GM12878 (cell line): ENCODE data around the gene CARD11. TPM values are rescaled to one million over a fixed set of nuclear protein-coding genes. Genes with fewer than 3 reads are reported as not detected.
"Not testable (repeated sequence)": the region's sequence is repeated elsewhere in the genome, so short reads cannot be mapped to it uniquely, and the experiment has no call there.

ENCODE experiments used
- ATAC-seq: fragments of 200-7000 bp; cut with Tn5 transposase; 3 replicates; pipeline ENCODE4 v1.9.1; 2020; ENCODE audit warnings: mild to moderate bottlenecking, moderate library complexity
- BruUV-seq: library from RNA; stranded (reverse); fragments of 400-500 nt; replicated peaks from 2 replicates; lab custom pipeline; 2021; lab: Mats Ljungman, UMichigan
- CTCF ChIA-PET: fragments of 300-600 bp; sonication (Branson Sonifier 250); formaldehyde crosslinking; extraction: SDS; loops from one replicate; lab custom pipeline; 2021; ENCODE audit warnings: inconsistent platforms; lab: Yijun Ruan, JAX
- POLR2A ChIA-PET: fragments of 350-600 bp; formaldehyde crosslinking; extraction: SDS; loops from one replicate; lab custom pipeline; 2021; ENCODE audit warnings: inconsistent platforms; lab: Charles Lee
- RAD21 ChIA-PET: fragments of 300-600 bp; sonication (Branson Sonifier 250); formaldehyde crosslinking; loops from one replicate; lab custom pipeline; 2023; ENCODE audit warnings: antibody characterized with exemption; ENCODE audit not compliant: unreplicated experiment; lab: Charles Lee
- SMC1A ChIA-PET: fragments of 300-600 bp; sonication (Branson Sonifier 250); formaldehyde crosslinking; loops from one replicate; lab custom pipeline; 2023; ENCODE audit not compliant: unreplicated experiment, uncharacterized antibody; lab: Charles Lee
- DNase-seq: peaks from one replicate; pipeline ENCODE4 v3.0.0-alpha.2; 2011; ENCODE audit warnings: low read depth, low spot score
- FAIRE-seq: peaks from 3 replicates; lab custom pipeline; 2011; peaks lifted over from hg19 to GRCh38; lab: Jason Lieb, UNC
- H2AFZ ChIP-seq: 2 replicates; pipeline ENCODE4 v1.6.0; 2011; ENCODE audit warnings: low read depth, low read length, control low read depth; ENCODE audit not compliant: control insufficient read depth
- H3K27ac ChIP-seq: 2 replicates; pipeline ENCODE4 v1.5.1; 2011; ENCODE audit warnings: control low read depth; ENCODE audit not compliant: control insufficient read depth, insufficient read depth
- H3K27me3 ChIP-seq, 2 experiments: replicated peaks in 1 of 2; 2 replicates each; pipeline versions ENCODE4 v1.6.0 to v1.6.1; 2011; ENCODE audit warnings: low read length in 1 of 2; ENCODE audit not compliant: control insufficient read depth in 2 of 2, insufficient read depth in 2 of 2
- H3K36me3 ChIP-seq, 2 experiments: 2 replicates each; pipeline ENCODE4 v1.5.1; 2011; ENCODE audit warnings: low read length in 1 of 2; ENCODE audit not compliant: control insufficient read depth in 2 of 2, insufficient read depth in 2 of 2
- H3K4me1 ChIP-seq: 2 replicates; pipeline ENCODE4 v1.6.1; 2011; ENCODE audit warnings: mild to moderate bottlenecking, low read length, moderate library complexity, mixed read lengths; ENCODE audit not compliant: control insufficient read depth, insufficient read depth
- H3K4me2 ChIP-seq: 2 replicates; pipeline ENCODE4 v1.6.0; 2011; ENCODE audit warnings: control low read depth; ENCODE audit not compliant: control insufficient read depth, insufficient read depth
- H3K4me3 ChIP-seq: fragments of 200-600 bp; sonication (generic); 2 replicates; pipeline ENCODE4 v1.5.1; 2016
- H3K79me2 ChIP-seq: 2 replicates; pipeline ENCODE4 v1.6.0; 2011; ENCODE audit warnings: low read length; ENCODE audit not compliant: control insufficient read depth, insufficient read depth
- H3K9ac ChIP-seq: 2 replicates; pipeline ENCODE4 v1.8.0; 2011; ENCODE audit warnings: low read length, control low read depth, mixed read lengths; ENCODE audit not compliant: control insufficient read depth, insufficient read depth
- H3K9me3 ChIP-seq: replicated peaks from 3 replicates; pipeline ENCODE4 v1.5.1; 2011; ENCODE audit warnings: mild to moderate bottlenecking, low read length; ENCODE audit not compliant: control insufficient read depth, insufficient read depth
- H4K20me1 ChIP-seq: 2 replicates; pipeline ENCODE4 v1.6.0; 2011; ENCODE audit not compliant: control insufficient read depth, insufficient read depth
- CEBPB ChIP-seq, 2 experiments: fragments of 150-350 bp in 1 of 2; IDR thresholded peaks; 2 replicates each; pipeline ENCODE4 v1.6.1; 2012 to 2014; ENCODE audit warnings: low read depth in 2 of 2, low read length in 2 of 2, borderline replicate concordance in 1 of 2, inconsistent platforms in 1 of 2
- FOXK2 ChIP-seq: fragments of 450-650 bp; IDR thresholded peaks from 2 replicates; pipeline ENCODE4 v1.6.1; 2017; ENCODE audit warnings: mild to moderate bottlenecking, moderate library complexity
- HDAC6 ChIP-seq: fragments of 200-600 bp; sonication (generic); IDR thresholded peaks from one replicate; pipeline ENCODE4 v1.8.0; 2017; ENCODE audit warnings: antibody characterized with exemption; ENCODE audit not compliant: unreplicated experiment
- JUNB ChIP-seq: IDR thresholded peaks from 2 replicates; pipeline ENCODE4 v1.6.1; 2016; ENCODE audit warnings: antibody characterized with exemption, mild to moderate bottlenecking
- MTA2 ChIP-seq: fragments of 450-650 bp; IDR thresholded peaks from 2 replicates; pipeline ENCODE4 v1.6.1; 2016; ENCODE audit warnings: low read depth, mild to moderate bottlenecking, moderate library complexity
- MTA3 ChIP-seq: IDR thresholded peaks from 2 replicates; pipeline ENCODE4 v1.6.1; 2012; ENCODE audit warnings: low read length, inconsistent platforms, borderline replicate concordance
- NFYB ChIP-seq: IDR thresholded peaks from 2 replicates; pipeline ENCODE4 v1.6.1; 2011; ENCODE audit warnings: low read depth, mild to moderate bottlenecking, low read length, improper control_type of control experiment, moderate library complexity; ENCODE audit not compliant: insufficient read depth
- NR2C2 ChIP-seq: IDR thresholded peaks from 2 replicates; pipeline ENCODE4 v1.6.1; 2011; ENCODE audit warnings: borderline replicate concordance, low read depth; ENCODE audit not compliant: control insufficient read depth, insufficient read length
- TARDBP ChIP-seq: IDR thresholded peaks from 2 replicates; pipeline ENCODE4 v1.6.1; 2016; ENCODE audit warnings: borderline replicate concordance
- WGBS: methylation state at CpG from one replicate; pipeline ENCODE4 v1.1.6; 2016; ENCODE audit warnings: low lambda C conversion rate; ENCODE audit not compliant: insufficient replicate concordance, insufficient coverage; ENCODE audit errors: missing lambda C conversion rate; 5-methylcytosine and 5-hydroxymethylcytosine counted together
- in situ Hi-C: fragments of 300-500 bp; cut with MboI; formaldehyde crosslinking; loops from 9 replicates; pipeline ENCODE4 v1.14.3; 2018; ENCODE audit warnings: mixed read lengths
- intact Hi-C: fragments of 100-400 bp; cut with micrococcal nuclease; formaldehyde crosslinking; loops from one replicate; pipeline ENCODE4 v1.14.2; 2022; ENCODE audit not compliant: unreplicated experiment
- polyA plus RNA-seq, 11 experiments: library from polyadenylated mRNA; depleted of rRNA in 4 of 11; unstranded in 6 of 11; stranded (reverse) in 5 of 11; fragments of >200 nt; fragmentation: Nextera tagmentation in 4 of 11; fragmentation: Illumina TruSeq in 1 of 11; extraction: Ambion mirVana in 4 of 11; extraction: Trizol in 1 of 11; gene quantifications; 1 replicate in 1 of 11; 2 replicates in 10 of 11; pipeline versions ENCODE4 v1.2.1 to v1.2.3, GENCODE V29; 2011 to 2016; ENCODE audit warnings: inconsistent platforms in 2 of 11, missing spikeins in 2 of 11, low read depth in 1 of 11
- total RNA-seq, 4 experiments: library from RNA; depleted of rRNA in 3 of 4; stranded (reverse); fragments of >200 nt in 3 of 4; fragmentation: Illumina TruSeq in 1 of 4; extraction: Trizol in 1 of 4; gene quantifications; 2 replicates each; pipeline versions ENCODE4 v1.2.1 to v1.2.3, GENCODE V29; 2013 to 2021

The CARD11 gene
- total and polyA plus RNA-seq, 10 of the 15 experiments (the other 5 are each of a cell fraction or from before 2014, with no cell fraction given), result 0.27 to 72.0 (median 28.4) TPM

- Histone ChIP-seq H3K27ac (no peak overlapping the region), H4K20me1 (no peaks in the 10 kb centered on the region), H3K36me3 (peaks cover 5 to 23% of the 10 kb centered on the region in 2 experiments), H2AFZ (no peak overlapping the region)
- RAD21 ChIA-PET, result no interaction called here
- TF ChIP-seq HDAC6, result no peak
- TF ChIP-seq NFYB, result no peak
- TF ChIP-seq MTA3, result no peak
- no peak for TF ChIP-seq CEBPB (IDR thresholded peaks at IDR 0.05; ENCODE audit: borderline replicate concordance in 1 of 2, low read depth in 2 of 2, low read length in 2 of 2)
- no peak for TF ChIP-seq MTA2
- no peak for TF ChIP-seq JUNB
- TF ChIP-seq FOXK2, result no peak
- no peak for TF ChIP-seq TARDBP
- no peak for TF ChIP-seq NR2C2
- TF ChIP-seq, all 136 proteins: peak for 0
- no TSS peak for BruUV-seq
- Histone ChIP-seq H3K9me3 (no peaks in the 10 kb centered on the region; the same call in 2 of the 3 replicates), H3K9ac (no peak overlapping the region), H3K4me1 (no peaks in the 10 kb centered on the region), H3K79me2 (no peaks in the 10 kb centered on the region), H3K27me3 (no peaks in the 10 kb centered on the region), H3K4me2 (no peak overlapping the region), H3K4me3 (no peak overlapping the region)
- ChIA-PET CTCF (interaction anchor here (0.6 to 1.0 kb wide), 3 partner anchors 28 to 123 kb away, joined by 3 read pairs; no protein-coding TSS in a partner anchor), SMC1A (interaction anchor here (0.7 kb wide), 1 partner anchor 11 kb away, joined by 3 read pairs; no protein-coding TSS in a partner anchor), POLR2A (no interaction called here)
- DNase-seq (no peak), FAIRE-seq (no peak), ATAC-seq (no peak)
- in situ Hi-C loops (no loop called here), intact Hi-C loops (no loop called here)
- WGBS, result 99% methylated on average over 17 of the region's 17 CpGs
These were observed 122.6 kb downstream of the CARD11 start for GRCh38 chr7:2920956-2921652.

GRCh38 chr7:2920480-2920879, 123.2 kb downstream of the CARD11 start:
- H3K79me2 ChIP-seq, H4K20me1 ChIP-seq, H3K27me3 ChIP-seq, H3K4me2 ChIP-seq, H2AFZ ChIP-seq, ATAC-seq, H3K9me3 ChIP-seq, BruUV-seq, in situ Hi-C loops, H3K9ac ChIP-seq, DNase-seq, FAIRE-seq, H3K27ac ChIP-seq, H3K4me3 ChIP-seq, POLR2A ChIA-PET, H3K4me1 ChIP-seq, RAD21 ChIA-PET, intact Hi-C loops: not testable (repeated sequence)
- CTCF ChIA-PET, result interaction anchor here (1.0 kb wide), 1 partner anchor 44 kb away, joined by 3 read pairs; no protein-coding TSS in a partner anchor
- H3K36me3 ChIP-seq, result peaks cover 5 to 25% of the 10 kb centered on the region in 2 experiments
- 86% methylated on average over 2 of the region's 2 CpGs for WGBS
- SMC1A ChIA-PET, result interaction anchor here (0.5 kb wide), 1 partner anchor 146 kb away, joined by 4 read pairs; no protein-coding TSS in a partner anchor
